SKM-1 (cell line): ENCODE data around the gene EPN3.

ENCODE experiments used
- DNase-seq: peaks from one replicate; lab custom pipeline; 2025; ENCODE audit not compliant: unreplicated experiment; lab: John Stamatoyannopoulos, UW

The EPN3 gene

DNA sequence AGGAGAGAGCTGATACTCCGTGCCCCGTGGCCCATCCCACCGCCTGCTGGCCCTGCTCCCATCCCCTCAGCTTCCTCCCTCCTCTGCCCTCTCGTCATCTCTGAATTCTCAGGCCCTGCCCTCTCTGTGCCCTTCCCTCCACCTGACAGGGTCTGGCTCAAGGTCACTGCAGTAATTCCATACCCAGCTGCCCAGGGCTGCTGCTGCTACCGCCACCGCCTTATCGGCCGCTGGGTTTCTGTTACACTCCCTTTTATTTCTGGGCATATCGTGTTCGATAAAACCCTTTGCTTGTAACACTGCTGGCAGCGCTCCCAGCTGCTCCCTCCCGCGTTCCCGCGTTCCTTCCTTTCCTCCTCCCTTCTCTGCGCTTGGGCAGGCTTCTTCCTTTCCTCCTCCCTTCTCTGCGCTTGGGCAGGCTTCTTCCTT lies 1.2 kb downstream of the EPN3 start:
- no peak for DNase-seq

DNA sequence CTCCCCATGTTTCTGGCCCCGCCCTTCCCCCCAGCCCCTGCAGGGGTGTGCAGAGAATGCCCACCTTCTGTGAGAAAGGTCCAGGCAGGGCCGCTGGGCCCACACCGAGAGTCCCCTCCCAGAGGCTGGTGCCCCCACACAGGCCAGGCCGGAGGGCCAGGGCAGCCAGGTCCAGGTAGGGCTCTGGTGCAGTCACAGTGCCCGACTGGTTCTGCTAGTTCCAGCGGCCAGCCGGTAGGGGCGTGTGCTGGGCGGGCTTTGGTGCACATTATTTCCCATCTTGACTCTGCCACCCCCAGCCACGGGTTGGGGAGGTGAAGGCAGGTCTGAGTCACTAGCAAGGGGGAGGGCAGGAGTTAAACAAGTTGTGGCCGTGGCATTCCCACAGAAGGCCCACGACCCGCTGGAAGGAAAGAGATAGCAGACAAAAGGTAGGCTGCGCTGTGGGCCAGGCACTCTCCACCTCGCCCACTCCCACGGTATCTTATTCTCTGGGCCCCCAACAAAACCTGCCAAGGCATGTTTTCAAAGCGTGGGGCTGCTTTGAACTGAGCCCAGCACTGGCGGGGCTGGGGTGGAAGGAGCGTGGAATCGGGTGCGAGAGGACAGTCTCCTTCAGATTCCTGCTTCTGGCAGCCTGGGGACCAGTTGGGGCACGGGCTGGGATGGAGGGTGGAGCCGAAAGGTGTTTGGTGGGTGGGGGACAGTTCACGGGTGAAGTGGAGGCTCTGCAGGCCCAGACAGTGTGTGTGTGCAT lies 1.9 kb downstream of the EPN3 start:
- DNase-seq, result no peak

DNA sequence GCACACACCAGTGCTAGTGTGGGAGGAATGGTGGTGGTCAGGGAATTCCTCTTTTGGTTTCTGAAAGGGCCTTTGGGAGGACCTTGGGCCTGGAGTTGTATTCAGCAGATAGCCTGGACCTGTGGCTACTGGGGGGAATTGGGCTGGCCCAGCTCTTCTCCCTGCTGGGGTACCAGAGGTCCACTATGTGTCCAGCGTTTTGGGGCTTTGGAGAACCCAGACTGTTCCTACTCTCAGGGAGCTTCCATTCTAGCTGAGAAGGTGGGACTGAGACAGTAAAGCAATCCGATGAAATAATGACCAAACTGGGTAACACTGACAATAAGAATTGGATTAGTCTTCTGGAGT lies 2.4 kb downstream of the EPN3 start:
- DNase-seq, result no peak

DNA sequence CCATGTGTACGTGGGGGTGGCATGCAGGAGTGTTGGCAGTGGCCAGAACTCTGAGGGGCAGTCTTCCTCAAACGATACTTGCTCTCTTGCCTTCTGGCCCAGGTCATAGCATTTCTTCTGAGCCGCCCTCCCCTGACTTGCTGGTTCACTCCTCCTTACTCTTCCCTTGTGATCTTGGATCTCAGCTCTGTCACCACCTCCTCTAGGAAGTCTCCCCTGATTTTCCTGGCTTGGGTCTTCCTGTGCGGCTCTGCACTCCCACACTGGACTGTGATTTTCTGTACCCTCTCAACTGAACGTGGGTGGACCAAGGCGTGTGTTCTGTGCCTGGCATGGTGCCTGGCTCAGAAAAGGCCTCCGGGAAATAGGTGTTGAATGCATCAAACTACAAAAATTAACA lies 2.9 kb downstream of the EPN3 start:
- DNase-seq, result no peak

DNA sequence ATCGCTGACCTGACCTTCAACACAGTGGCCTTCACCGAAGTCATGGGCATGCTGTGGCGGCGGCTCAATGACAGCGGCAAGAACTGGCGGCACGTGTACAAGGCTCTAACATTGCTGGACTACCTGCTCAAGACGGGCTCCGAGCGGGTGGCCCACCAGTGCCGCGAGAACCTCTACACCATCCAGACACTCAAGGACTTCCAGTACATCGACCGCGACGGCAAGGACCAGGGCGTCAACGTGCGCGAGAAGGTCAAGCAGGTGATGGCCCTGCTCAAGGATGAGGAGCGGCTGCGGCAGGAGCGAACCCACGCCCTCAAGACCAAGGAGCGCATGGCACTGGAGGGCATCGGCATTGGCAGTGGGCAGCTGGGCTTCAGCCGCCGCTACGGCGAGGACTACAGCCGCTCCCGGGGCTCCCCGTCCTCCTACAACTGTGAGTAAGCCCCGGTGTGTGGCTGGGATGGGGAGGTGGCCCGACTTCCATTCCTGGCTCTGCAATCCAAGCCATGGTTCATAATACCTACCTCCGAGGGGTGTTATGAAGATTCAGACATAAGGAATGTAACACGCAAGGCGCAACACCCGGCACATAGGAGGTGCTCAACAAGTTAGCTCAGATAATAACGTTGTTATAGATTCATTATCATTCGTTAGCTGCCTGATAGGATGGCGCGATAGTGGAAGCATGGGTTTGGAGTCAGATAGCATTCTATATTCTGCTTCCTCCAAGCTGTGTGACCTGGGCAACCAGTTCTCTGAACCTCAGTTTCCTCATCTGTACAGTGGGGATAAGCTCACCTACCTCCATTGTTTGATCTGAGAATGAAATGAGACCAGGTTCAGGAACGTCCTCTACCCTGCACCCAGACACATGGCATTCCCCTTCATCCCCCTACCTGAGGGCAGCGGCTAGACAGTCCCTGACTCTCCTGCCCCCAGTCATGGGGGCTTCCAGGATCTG lies 4.4 kb downstream of the EPN3 start:
- peak; percentile 32 for DNase-seq

DNA sequence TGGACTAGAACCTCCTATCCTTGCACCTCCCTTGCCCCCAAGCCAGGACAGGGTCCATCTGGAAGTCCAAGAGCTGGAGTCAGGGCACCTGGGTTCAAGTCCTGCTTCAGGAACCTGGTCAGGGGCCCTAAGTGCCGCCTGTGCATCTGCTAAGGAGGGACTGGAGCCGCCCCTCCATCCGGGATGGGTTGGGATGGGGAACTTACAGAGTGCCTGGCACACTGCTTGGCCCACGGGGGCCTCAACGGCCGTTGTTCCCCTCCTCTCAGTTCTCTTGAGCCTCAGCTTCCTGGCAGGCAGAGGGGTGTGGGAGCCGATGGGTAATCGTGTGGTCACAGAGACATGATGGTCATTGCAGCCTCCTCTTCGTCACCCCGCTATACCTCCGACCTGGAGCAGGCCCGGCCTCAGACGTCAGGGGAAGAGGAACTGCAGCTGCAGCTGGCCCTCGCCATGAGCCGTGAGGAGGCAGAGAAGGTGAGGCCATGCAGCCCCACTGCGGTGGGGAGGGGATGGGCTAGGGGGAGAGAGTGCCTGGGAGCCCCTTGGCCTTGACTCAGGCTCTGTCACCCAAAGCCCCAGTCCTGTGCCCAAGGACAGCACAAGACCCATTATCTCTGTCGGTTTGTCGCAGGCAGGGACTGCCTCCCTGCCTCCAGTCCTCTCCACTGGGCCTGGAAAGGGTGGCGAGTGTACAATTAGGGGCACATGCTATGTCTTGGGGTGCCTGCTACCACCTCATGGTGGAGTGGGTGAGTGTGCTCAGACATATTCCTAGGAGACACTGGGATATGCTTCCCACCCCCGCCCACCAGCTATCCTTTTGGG lies 5.4 kb downstream of the EPN3 start:
- DNase-seq, result no peak

DNA sequence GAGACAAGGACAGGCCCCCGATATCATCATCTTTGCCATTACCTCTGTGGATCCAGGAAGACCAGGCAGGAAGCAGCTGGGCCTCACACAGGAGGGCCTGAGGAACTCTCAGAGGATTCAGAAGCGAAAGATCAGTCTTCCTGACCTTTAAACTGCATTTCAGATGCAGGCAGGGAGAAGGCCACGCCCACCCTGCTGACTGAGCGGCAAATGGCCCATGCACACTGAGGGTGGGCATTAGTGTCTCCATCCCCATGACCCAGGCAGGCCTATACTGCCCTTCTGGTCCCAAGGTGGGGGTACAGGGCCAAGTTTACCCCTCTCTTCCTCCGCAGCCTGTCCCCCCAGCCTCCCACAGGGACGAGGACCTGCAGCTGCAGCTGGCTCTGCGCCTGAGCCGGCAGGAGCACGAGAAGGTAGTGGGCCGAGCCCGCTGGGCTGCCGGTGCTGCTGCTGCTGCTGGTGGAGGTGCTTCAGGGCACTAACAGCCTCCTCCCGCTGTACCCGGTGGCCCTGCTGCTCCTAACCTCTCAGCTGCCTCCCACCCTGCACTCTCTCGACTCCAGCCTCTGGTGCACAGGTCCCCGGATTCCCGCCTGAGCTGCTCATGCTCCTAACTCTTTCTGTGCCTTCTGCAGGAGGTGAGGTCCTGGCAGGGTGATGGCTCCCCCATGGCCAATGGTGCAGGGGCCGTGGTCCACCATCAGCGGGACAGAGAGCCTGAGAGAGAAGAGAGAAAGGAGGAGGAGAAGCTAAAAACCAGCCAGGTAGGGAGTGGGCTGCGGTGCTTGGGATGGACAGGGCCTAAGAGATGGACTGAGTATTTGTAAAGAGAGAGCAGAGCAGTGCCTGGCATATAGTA lies 6.2 kb downstream of the EPN3 start:
- no peak for DNase-seq

DNA sequence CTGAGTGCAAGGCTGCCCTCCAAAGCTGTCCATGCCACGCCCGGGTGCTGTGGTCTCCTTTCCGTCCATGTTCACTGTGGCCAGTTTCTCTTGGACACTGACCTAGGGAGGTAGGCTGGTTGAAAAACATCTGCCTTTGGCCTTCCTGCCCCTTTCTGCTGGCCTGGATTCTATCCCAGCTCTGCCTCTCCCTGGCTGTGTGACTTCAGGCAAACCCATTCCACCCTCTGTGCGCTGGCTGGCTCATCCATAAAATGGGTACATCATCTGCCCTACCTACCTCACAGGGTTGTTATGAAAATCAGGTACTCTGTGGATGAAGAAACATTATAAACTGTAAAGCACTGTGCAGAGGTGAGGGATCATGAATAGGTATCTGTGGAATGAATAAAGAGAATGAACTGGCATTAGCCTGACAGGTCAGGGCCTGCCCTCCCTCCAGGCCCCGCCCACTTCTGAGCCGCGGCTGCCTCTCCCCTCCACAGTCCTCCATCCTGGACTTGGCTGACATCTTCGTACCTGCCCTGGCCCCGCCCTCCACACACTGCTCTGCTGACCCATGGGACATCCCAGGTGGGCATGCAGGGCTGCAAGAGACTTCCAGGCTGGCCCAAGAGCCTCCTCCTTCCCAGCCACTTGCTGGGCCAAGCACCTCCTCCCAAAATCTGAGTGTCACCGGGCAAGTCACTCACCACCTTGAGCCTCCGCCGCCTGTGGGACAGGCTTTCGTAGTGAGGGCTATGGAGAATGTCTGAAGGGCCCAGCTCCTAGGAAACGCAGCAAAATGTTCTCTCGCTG lies 7.4 kb downstream of the EPN3 start:
- DNase-seq, result no peak

DNA sequence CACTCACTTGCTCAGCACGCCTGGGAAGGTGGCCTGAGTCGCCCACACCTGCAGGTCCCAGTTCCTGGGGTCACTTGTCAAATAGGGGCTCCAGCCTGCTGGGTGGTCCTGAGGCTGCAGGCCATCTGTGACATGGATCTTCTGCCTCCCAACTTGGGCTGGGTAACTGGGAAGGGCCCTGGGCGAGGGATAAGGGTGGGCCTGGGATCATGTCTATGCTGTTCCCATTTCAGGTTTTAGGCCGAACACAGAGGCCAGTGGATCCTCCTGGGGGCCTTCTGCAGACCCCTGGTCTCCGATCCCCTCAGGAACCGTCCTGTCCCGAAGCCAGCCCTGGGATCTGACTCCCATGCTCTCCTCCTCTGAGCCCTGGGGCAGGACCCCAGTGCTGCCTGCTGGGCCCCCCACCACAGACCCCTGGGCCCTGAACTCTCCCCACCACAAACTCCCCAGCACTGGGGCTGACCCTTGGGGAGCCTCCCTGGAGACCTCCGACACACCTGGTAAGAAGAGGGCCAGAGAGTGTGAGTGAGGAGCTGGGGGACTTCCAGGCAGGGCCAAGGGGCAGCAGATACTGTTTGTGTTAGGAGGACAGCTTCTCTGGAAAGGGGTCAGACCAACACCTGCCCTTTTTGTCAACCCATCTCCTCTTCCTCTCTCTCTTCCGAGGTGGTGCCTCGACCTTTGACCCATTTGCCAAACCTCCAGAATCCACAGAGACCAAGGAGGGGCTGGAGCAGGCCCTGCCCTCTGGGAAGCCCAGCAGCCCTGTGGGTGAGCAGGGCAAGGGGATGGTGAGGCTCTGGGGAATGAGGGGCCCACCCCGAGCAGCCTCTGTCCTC lies 8.2 kb downstream of the EPN3 start:
- no peak for DNase-seq

DNA sequence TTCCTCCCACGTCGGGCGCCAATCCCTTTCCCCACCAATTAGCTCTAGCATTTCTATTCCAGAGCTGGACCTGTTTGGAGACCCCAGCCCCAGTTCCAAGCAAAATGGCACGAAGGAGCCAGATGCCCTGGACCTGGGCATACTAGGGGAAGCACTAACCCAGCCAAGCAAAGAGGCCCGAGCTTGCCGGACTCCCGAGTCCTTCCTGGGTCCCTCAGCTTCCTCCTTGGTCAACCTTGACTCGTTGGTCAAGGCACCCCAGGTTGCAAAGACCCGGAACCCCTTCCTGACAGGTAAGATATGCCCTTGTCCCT lies 8.8 kb downstream of the EPN3 start:
- no peak for DNase-seq

DNA sequence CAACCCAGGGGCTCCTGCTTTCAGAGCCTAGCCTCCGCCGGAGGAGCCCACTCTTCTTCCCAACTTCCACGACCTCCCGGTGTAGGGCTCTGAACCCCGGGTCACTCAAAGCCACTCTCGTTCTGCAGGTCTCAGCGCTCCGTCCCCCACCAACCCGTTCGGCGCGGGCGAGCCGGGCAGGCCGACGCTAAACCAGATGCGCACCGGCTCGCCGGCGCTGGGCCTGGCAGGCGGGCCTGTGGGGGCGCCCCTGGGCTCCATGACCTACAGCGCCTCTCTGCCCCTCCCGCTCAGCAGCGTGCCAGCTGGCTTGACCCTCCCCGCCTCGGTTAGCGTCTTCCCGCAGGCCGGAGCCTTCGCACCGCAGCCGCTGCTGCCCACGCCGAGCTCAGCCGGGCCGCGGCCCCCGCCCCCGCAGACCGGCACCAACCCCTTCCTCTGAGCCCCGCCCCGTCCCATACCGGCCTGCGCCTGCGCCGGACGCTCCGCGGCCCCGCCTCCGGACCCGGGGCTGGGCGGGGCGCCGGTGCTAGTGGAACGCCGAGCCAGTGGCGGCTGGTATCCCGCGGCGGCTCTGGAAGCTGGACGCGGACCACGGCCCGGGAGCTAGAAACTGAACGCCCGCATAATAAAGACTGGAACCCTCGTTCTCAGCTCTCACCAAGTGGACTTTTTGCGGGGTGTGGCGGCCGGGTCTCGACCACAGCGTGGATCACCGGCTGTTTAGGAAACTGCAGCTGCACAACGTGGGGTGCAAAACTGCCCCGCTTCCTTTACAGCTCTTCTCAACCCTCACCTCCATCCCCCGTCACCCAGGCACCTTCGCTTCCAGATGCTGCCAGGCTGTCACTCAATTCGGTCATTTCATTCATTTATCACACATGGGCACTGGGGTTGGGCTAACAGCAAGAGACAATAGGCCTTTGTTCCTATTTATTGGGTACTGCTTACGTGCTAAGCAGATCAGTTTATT lies 9.5 kb downstream of the EPN3 start:
- DNase-seq, result peak; percentile 51

DNA sequence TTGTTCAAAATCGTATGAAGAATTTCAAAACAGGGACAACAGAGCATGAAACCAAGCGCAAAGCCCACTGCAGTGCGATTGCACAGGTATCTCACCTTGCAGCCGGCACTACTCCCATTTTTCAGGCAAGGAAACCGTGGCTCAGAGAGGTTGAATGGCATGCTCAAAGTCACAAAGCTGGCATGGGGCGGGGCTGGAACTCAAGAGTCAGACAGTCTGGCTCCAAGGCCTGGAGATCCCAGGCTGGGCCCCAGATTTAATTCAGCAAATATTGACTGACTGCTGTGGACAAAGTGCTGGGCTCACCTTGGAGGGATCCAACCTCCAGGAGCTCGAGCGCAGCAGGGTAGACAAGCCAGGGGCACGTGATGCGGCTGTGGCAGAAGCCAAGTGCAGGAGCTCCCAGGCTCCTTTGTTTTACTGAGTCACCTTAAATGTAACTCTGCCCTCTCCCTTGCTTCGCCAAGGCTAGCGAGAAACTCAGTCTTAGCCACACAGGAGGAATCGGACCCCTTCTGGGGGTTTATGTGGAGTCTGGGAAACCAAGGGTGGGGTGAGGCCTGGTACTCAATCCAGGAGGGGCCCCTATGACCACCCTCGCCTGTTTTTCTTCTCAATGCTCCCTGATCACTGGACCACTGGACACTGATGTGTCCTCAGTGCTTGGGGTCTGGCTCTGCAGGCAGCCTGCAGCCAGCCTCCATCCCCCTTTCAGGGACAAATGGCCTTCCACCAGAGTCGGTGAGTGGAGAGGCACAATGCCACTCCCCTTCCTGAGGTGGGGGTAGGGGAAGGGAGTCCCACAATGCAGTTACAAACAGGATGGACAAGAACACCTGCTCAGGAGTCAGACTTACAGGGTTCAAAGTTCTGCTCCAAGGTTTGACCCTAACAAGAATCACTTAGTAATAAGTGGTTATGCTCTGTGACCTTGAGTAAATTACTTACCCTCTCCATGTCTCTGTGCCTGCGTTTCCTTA lies 10.6 kb downstream of the EPN3 start:
- no peak for DNase-seq

DNA sequence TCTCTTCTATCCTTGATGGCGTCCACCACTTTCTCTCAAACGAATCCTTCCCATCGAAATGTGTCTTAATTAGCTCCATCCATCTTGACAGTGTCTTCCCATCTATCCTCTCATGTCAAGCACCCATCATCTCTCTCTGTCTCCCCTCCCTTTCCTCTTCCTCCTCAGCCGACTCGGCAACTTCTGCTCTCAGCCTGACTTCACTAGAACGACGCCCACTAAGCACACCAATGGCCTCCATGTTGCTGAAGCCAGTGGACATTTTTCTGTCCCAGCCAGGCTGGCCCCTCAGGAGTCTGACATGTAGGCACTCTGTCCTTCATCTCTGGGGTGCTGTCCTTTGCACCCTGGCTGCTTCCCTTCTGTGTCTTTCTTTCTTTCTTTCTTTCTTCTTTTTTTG lies 12.0 kb downstream of the EPN3 start:
- DNase-seq, result no peak

DNA sequence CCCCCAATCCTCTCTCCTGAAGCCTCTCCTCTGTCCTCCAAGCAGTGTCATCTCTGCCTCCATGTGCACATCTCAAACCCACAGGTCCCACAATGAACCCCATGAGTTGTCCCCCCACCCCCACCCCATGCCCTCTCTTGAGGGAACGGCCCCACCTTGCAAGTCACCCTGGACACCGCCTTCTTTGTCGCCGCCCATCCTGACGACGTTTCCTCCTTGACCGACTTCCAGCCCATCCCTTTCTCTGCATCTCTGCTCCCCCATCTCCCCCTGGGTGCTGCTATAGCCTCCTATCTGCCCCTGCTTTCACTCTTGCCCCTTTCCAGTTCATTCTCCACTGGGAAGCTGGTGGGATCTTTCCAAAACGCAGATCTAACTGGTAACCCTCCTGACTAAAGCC lies 12.8 kb downstream of the EPN3 start:
- no peak for DNase-seq

DNA sequence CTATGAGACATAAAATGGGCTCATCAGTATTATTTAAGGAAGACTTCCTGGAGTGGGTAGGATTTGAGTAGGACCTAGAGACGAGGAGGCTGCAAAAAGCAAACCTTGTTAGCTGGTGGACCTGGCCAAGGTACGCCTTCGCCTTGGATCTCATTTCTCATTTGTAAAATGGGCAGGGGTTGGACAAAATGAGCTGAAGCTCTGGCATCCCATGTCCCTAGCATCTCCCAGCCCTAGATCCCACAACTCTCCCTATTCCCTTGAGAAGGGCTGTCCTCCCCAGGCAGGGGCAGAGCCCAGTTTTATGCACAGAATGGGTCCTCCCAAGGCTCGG lies 14.1 kb downstream of the EPN3 start:
- no peak for DNase-seq

DNA sequence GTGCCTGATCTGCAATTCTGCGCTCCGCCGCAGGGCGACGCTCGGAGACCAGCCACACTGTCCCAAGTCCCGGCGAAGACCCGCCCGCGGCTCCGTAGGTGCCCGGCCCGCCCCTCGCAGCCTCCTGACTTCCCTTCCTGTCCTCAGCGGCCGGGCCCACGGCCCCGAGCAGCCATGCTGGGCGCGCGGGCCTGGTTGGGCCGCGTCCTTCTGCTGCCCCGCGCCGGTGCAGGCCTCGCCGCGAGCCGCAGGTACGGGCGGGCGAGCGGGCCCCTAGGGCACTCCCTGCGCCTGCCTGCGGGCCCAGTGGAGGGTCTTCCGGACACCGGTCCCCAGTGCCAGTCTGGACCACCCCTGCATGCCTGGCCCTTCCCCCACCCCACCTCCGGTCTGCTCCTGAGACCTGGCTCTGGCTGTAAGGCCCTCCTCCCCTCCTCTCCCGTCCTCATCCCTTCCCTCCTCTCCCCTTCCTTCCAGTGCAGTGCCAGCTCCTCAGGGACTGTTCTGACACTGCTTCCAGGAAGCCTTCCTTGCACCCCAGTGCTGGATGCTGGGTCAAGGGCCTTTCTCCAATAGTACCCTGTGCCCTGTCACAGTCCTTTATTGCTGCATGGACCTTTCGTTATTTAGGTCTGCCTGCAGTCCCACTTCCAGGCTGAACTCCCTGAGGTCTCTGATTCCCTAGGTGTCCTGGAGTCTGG lies 14.7 kb downstream of the EPN3 start, which contains the start of gene SPATA20:
SPATA20 (plus strand) TSS at position 140 of the 701 bp plus-strand sequence; CDS start at position 175, 35 bp downstream.
- DNase-seq, result peak; percentile 84
